DMS53 (cell line): Measurements from ENCODE around the gene ELOVL1.
"Not testable (repeated sequence)": the region's sequence is repeated elsewhere in the genome, so short reads cannot be mapped to it uniquely, and the experiment has no call there.

Source experiments
- DNase-seq: peaks from one replicate; lab custom pipeline; 2025; lab: John Stamatoyannopoulos, UW

Gene ELOVL1

GRCh38 chr1:43381612-43382011 lies 13.8 kb upstream of the ELOVL1 start:
- no peak for DNase-seq

GRCh38 chr1:43379476-43379875 lies 11.7 kb upstream of the ELOVL1 start:
- DNase-seq, result no peak

- DNase-seq, result no peak
Observed at GRCh38 chr1:43377831-43378230, 10.0 kb upstream of the ELOVL1 start.

- peak; percentile 21 for DNase-seq
Observed at GRCh38 chr1:43376723-43377235, 9.0 kb upstream of the ELOVL1 start.

GRCh38 chr1:43373066-43373940 lies 5.5 kb upstream of the ELOVL1 start:
- peak; percentile 61 for DNase-seq

GRCh38 chr1:43372172-43372571 lies 4.4 kb upstream of the ELOVL1 start:
- no peak for DNase-seq

GRCh38 chr1:43370564-43370963 lies 2.8 kb upstream of the ELOVL1 start:
- DNase-seq, result no peak

GRCh38 chr1:43369779-43370178 lies 2.0 kb upstream of the ELOVL1 start:
- not testable (repeated sequence) for DNase-seq

GRCh38 chr1:43368646-43369020 lies 822 bp upstream of the ELOVL1 start:
- DNase-seq, result peak; percentile 56

- peak; percentile 67 for DNase-seq
Observed at GRCh38 chr1:43367026-43367903, 546 bp downstream of the ELOVL1 start.

GRCh38 chr1:43366601-43367025 lies 1.2 kb downstream of the ELOVL1 start:
- peak; percentile 60 for DNase-seq

- DNase-seq, result peak; percentile 61
Observed at GRCh38 chr1:43366179-43366578, 1.6 kb downstream of the ELOVL1 start.

GRCh38 chr1:43365678-43366077 lies 2.1 kb downstream of the ELOVL1 start:
- no peak for DNase-seq

GRCh38 chr1:43363935-43364525 lies 3.8 kb downstream of the ELOVL1 start:
- no peak for DNase-seq

- no peak for DNase-seq
Observed at GRCh38 chr1:43363283-43363934, 4.4 kb downstream of the ELOVL1 start.

- DNase-seq, result no peak
Observed at GRCh38 chr1:43360616-43361015, 7.2 kb downstream of the ELOVL1 start.

GRCh38 chr1:43359696-43360095 lies 8.1 kb downstream of the ELOVL1 start:
- DNase-seq, result peak; percentile 40

GRCh38 chr1:43358746-43359693 lies 8.8 kb downstream of the ELOVL1 start, which contains the start of gene CDC20:
Gene CDC20, plus strand, starts transcription at chr1:43358981. Its CDS starts 235 bp downstream, at chr1:43359216.
- peak; percentile 99 for DNase-seq

- DNase-seq, result peak; percentile 75
Observed at GRCh38 chr1:43358121-43358745, 9.6 kb downstream of the ELOVL1 start.

GRCh38 chr1:43357251-43357650 lies 10.6 kb downstream of the ELOVL1 start:
- no peak for DNase-seq
